HepG2 (cell line): ENCODE results near the gene HEPACAM. TPM values are rescaled to one million over a fixed set of nuclear protein-coding genes. Genes with fewer than 3 reads are reported as not detected.

ENCODE experiments used
- ATAC-seq: fragments of 200-7000 bp; cut with Tn5 transposase; 3 replicates; pipeline ENCODE4 v1.9.1; 2020; ENCODE audit warnings: mild to moderate bottlenecking, moderate library complexity
- BruUV-seq: library from RNA; stranded (reverse); fragments of 400-500 nt; replicated peaks from 2 replicates; lab custom pipeline; 2021; lab: Mats Ljungman, UMichigan
- CTCF ChIA-PET: fragments of 300-600 bp; formaldehyde crosslinking; extraction: SDS; loops from one replicate; lab custom pipeline; 2021; ENCODE audit warnings: low total read pairs, inconsistent platforms, low intra/inter-chr PET ratio; lab: Yijun Ruan, JAX
- POLR2A ChIA-PET: fragments of 350-600 bp; sonication (Branson Sonifier 250); formaldehyde crosslinking; loops from one replicate; lab custom pipeline; 2020; ENCODE audit warnings: antibody characterized with exemption, inconsistent platforms; lab: Yijun Ruan, JAX
- DNase-seq: peaks from one replicate; pipeline ENCODE4 v3.0.0-alpha.2; 2015; ENCODE audit warnings: low spot score
- FAIRE-seq: peaks from 3 replicates; lab custom pipeline; 2011; peaks lifted over from hg19 to GRCh38; lab: Jason Lieb, UNC
- H2AFZ ChIP-seq: one replicate; pipeline ENCODE4 v1.6.1; 2011; ENCODE audit warnings: low read length, inconsistent platforms
- H3K27ac ChIP-seq: fragments of 300-600 bp; 3 replicates; pipeline ENCODE4 v1.8.0; 2011; ENCODE audit warnings: mixed run types, mild to moderate bottlenecking, mixed read lengths, low read length, inconsistent platforms; ENCODE audit not compliant: insufficient read depth; ENCODE audit errors: extremely low read length
- H3K27me3 ChIP-seq, 2 experiments: fragments of 200-600 bp in 1 of 2; 2 replicates in 1 of 2; 3 replicates in 1 of 2; pipeline versions ENCODE4 v1.6.0 to v1.8.0; 2011; ENCODE audit warnings: low read length in 2 of 2, mild to moderate bottlenecking in 2 of 2, moderate library complexity in 2 of 2, inconsistent platforms in 1 of 2; ENCODE audit not compliant: insufficient read depth in 2 of 2, control insufficient read depth in 1 of 2
- H3K36me3 ChIP-seq, 2 experiments: fragments of 200-600 bp in 1 of 2; replicated peaks in 1 of 2; 2 replicates in 1 of 2; 3 replicates in 1 of 2; pipeline versions ENCODE4 v1.5.1 to v1.8.0; 2011; ENCODE audit warnings: low read length in 2 of 2, inconsistent platforms in 1 of 2; ENCODE audit not compliant: insufficient read depth in 2 of 2, control insufficient read depth in 1 of 2
- H3K4me1 ChIP-seq: 2 replicates; pipeline ENCODE4 v1.5.1; 2012; ENCODE audit warnings: low read length, inconsistent platforms; ENCODE audit not compliant: insufficient read depth
- H3K4me2 ChIP-seq: 2 replicates; pipeline ENCODE4 v1.6.0; 2011; ENCODE audit warnings: low read depth, low read length, inconsistent platforms
- H3K4me3 ChIP-seq, 3 experiments: fragments of 200-600 bp in 1 of 3; sonication (generic), shearing (Covaris generic) in 1 of 3; replicated peaks in 1 of 3; 2 replicates each; pipeline ENCODE4 v1.5.1; 2011 to 2016; ENCODE audit warnings: low read length in 3 of 3, inconsistent platforms in 2 of 3, low read depth in 2 of 3, mild to moderate bottlenecking in 2 of 3, control low read depth in 1 of 3, mixed read lengths in 1 of 3; ENCODE audit not compliant: insufficient read depth in 1 of 3
- H3K79me2 ChIP-seq: one replicate; pipeline ENCODE4 v1.6.1; 2011; ENCODE audit warnings: low read length, inconsistent platforms; ENCODE audit not compliant: insufficient read depth
- H3K9ac ChIP-seq: 2 replicates; pipeline ENCODE4 v1.6.0; 2011; ENCODE audit warnings: mild to moderate bottlenecking, low read depth, low read length, inconsistent platforms; ENCODE audit not compliant: insufficient read depth
- H3K9me3 ChIP-seq: 2 replicates; pipeline ENCODE4 v1.5.1; 2012; ENCODE audit warnings: mild to moderate bottlenecking, low read length
- H4K20me1 ChIP-seq: 2 replicates; pipeline ENCODE4 v1.6.0; 2011; ENCODE audit warnings: inconsistent platforms, mild to moderate bottlenecking, low read length, moderate library complexity; ENCODE audit not compliant: insufficient read depth
- ATF7 ChIP-seq, 2 experiments: fragments of 450-650 bp in 1 of 2; sonication (generic) in 1 of 2; formaldehyde crosslinking in 1 of 2; IDR thresholded peaks; 2 replicates each; pipeline versions ENCODE4 v1.4.0 to v1.6.1; 2016 to 2020; ENCODE audit warnings: antibody characterized with exemption in 1 of 2, mild to moderate bottlenecking in 1 of 2, missing genetic modification reagents in 1 of 2
- FIP1L1 ChIP-seq: fragments of 200-400 bp; formaldehyde crosslinking; IDR thresholded peaks from 2 replicates; pipeline ENCODE4 v1.6.1; 2018; ENCODE audit warnings: low read depth, mild to moderate bottlenecking, low read length, moderate library complexity, borderline replicate concordance; ENCODE audit not compliant: insufficient read depth
- KAT8 ChIP-seq: IDR thresholded peaks from 2 replicates; pipeline ENCODE4 v1.6.1; 2016; ENCODE audit warnings: missing genetic modification reagents, missing compliant biosample characterization
- MTA3 ChIP-seq: sonication (generic); formaldehyde crosslinking; IDR thresholded peaks from 2 replicates; pipeline ENCODE4 v1.4.0; 2020; ENCODE audit warnings: missing genetic modification reagents
- ONECUT2 ChIP-seq: sonication (generic); formaldehyde crosslinking; IDR thresholded peaks from 2 replicates; pipeline ENCODE4 v1.4.0; 2020; ENCODE audit warnings: missing genetic modification reagents
- PHF21A ChIP-seq: sonication (generic); formaldehyde crosslinking; IDR thresholded peaks from 2 replicates; pipeline ENCODE4 v1.5.0; 2020; ENCODE audit warnings: mild to moderate bottlenecking, missing genetic modification reagents
- SAFB2 ChIP-seq: sonication (generic); formaldehyde crosslinking; IDR thresholded peaks from 2 replicates; pipeline ENCODE4 v1.5.1; 2020; ENCODE audit warnings: missing genetic modification reagents, low read depth, mild to moderate bottlenecking, borderline replicate concordance
- ZFP36L2 ChIP-seq: sonication (generic); formaldehyde crosslinking; IDR thresholded peaks from 2 replicates; pipeline ENCODE4 v1.4.0; 2020; ENCODE audit warnings: missing genetic modification reagents
- ZNF12 ChIP-seq: sonication (generic); formaldehyde crosslinking; IDR thresholded peaks from 2 replicates; pipeline ENCODE4 v1.5.0; 2020; ENCODE audit warnings: missing genetic modification reagents
- ZNF891 ChIP-seq: sonication (generic); formaldehyde crosslinking; IDR thresholded peaks from 2 replicates; pipeline ENCODE4 v1.5.0; 2020; ENCODE audit warnings: mild to moderate bottlenecking, missing genetic modification reagents
- WGBS: methylation state at CpG from one replicate; pipeline ENCODE4 v1.1.6; 2017; ENCODE audit warnings: low lambda C conversion rate; 5-methylcytosine and 5-hydroxymethylcytosine counted together
- in situ Hi-C: cut with HindIII; loops from 2 replicates; pipeline ENCODE4 v1.10.0; 2017; ENCODE audit warnings: low pct_unique_long_range_greater_than_20kb; ENCODE audit not compliant: extremely low pct_ligation_motif_present
- intact Hi-C: fragments of 100-400 bp; cut with micrococcal nuclease; formaldehyde crosslinking; loops from one replicate; pipeline ENCODE4 v1.10.0; 2022; ENCODE audit not compliant: unreplicated experiment
- polyA plus RNA-seq, 8 experiments: library from polyadenylated mRNA; depleted of rRNA in 3 of 8; stranded (reverse) in 7 of 8; unstranded in 1 of 8; fragments of >200 nt; fragmentation: Illumina TruSeq in 4 of 8; extraction: Trizol in 4 of 8; gene quantifications; 2 replicates each; pipeline versions ENCODE4 v1.2.1 to v1.2.3, GENCODE V29; 2011 to 2016; ENCODE audit warnings: low read depth in 4 of 8, missing spikeins in 1 of 8, mixed read lengths in 1 of 8; ENCODE audit not compliant: insufficient read depth in 1 of 8
- total RNA-seq, 5 experiments: library from RNA; depleted of rRNA; stranded (reverse); fragments of >200 nt; fragmentation: Illumina TruSeq; extraction: Trizol; gene quantifications; 2 replicates each; pipeline ENCODE4 v1.2.3, GENCODE V29; 2016; ENCODE audit warnings: low read depth in 1 of 5
- TF ChIP-seq, protein P1 (sequence below): sonication (generic); formaldehyde crosslinking; IDR thresholded peaks from 2 replicates; pipeline ENCODE4 v1.8.1; 2023; ENCODE audit warnings: missing genetic modification reagents, inconsistent platforms, borderline replicate concordance
- TF ChIP-seq, protein P2 (sequence below): sonication (generic); formaldehyde crosslinking; IDR thresholded peaks from 2 replicates; pipeline ENCODE4 v1.4.0; 2020; ENCODE audit warnings: mild to moderate bottlenecking, missing genetic modification reagents

The HEPACAM gene
- total and polyA plus RNA-seq, 2 of the 13 experiments (the other 11 are each of a cell fraction or from before 2014, with no cell fraction given) = 66.9 to 121 TPM

DNA sequence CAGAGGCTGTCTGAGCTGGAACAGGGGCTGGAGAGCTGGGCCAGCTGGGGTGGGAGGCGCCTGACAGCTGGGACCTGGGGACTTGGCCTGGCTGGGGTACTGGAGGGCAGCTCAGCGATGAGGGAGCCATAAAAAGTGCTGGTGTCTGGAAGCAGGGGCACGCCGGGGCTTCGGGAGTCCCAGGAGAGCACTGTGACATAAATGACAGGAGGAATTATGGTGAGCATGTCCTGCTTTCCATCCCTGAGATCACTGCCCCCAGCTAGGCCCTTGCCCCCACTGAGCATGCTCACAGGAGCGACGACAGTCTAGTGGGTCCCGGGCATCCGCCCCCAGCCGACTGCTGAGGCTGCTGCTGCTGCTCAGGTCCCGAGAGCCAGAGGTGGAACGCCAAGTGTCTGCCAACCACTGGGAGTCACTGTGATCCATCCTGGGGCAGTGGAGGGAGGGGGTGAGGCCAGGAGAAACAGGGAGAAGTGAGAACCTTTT is 44.4 kb downstream of the HEPACAM start (continued):
- TF ChIP-seq, protein P1, sequence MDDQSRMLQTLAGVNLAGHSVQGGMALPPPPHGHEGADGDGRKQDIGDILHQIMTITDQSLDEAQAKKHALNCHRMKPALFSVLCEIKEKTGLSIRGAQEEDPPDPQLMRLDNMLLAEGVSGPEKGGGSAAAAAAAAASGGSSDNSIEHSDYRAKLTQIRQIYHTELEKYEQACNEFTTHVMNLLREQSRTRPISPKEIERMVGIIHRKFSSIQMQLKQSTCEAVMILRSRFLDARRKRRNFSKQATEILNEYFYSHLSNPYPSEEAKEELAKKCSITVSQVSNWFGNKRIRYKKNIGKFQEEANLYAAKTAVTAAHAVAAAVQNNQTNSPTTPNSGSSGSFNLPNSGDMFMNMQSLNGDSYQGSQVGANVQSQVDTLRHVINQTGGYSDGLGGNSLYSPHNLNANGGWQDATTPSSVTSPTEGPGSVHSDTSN (CRISPR knock-in tag) = no peak

DNA sequence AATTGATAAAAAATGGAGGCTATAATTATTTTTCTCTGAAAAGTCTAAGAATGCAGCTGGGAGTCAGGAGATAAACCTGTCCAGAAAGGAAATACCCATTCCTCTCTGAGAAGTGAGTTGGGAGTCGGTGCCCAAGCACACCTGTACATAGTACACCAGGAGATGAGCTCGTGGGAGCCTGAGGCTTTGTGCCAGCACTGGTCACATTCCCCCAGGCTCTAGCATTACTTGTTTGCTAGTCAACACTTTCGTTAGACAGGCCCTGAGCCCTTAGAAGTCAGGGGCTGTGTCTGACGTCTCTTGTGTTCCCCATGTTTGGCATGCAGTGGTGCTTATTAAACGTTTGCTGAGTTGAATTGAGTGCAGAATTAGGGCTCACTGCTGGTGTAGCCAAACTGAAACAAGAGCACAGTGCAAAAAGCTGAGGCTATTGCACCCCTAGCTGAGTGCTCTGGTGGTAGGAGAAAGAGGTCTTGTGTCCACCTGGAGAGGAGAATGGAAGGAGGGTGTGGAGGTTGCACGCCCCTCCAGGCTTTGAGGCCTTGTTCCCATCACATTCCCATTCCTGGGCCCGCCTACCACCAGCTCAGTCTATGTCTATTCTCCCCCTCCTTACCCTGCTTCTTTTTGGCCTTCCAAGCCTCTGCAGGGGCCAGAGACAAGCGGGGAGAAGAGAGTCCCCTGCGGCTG is 45.0 kb downstream of the HEPACAM start:
- no peak overlapping the region for H3K4me2 ChIP-seq
- no peaks in the 10 kb centered on the region for H3K9me3 ChIP-seq
- H2AFZ ChIP-seq = no peak overlapping the region
- H3K4me3 ChIP-seq = no peak overlapping the region
- H3K27me3 ChIP-seq = peaks cover 0 to 56% of the 10 kb centered on the region in 2 experiments; a peak in 4 of 5 replicates
- H3K9ac ChIP-seq = no peak overlapping the region
- ChIA-PET POLR2A (no interaction called here), CTCF (no interaction called here)
- in situ Hi-C loops = no loop called here
- BruUV-seq = no TSS peak
- no peak overlapping the region for H3K27ac ChIP-seq
- intact Hi-C loops = no loop called here
- H3K36me3 ChIP-seq = no peaks in the 10 kb centered on the region
- FAIRE-seq (no peak), DNase-seq (no peak), ATAC-seq (no peak)
- H4K20me1 ChIP-seq = no peaks in the 10 kb centered on the region
- WGBS = 35% methylated on average over 9 of the region's 9 CpGs
- peaks cover 18% of the 10 kb centered on the region for H3K4me1 ChIP-seq
- no peaks in the 10 kb centered on the region for H3K79me2 ChIP-seq
- TF ChIP-seq ONECUT2 (CRISPR knock-in tag) = no peak
- TF ChIP-seq ZNF891 (CRISPR knock-in tag) = no peak
- no peak for TF ChIP-seq MTA3 (CRISPR knock-in tag)
- no peak for TF ChIP-seq ZFP36L2
- TF ChIP-seq FIP1L1 = no peak
- TF ChIP-seq PHF21A = no peak
- TF ChIP-seq, protein P2, sequence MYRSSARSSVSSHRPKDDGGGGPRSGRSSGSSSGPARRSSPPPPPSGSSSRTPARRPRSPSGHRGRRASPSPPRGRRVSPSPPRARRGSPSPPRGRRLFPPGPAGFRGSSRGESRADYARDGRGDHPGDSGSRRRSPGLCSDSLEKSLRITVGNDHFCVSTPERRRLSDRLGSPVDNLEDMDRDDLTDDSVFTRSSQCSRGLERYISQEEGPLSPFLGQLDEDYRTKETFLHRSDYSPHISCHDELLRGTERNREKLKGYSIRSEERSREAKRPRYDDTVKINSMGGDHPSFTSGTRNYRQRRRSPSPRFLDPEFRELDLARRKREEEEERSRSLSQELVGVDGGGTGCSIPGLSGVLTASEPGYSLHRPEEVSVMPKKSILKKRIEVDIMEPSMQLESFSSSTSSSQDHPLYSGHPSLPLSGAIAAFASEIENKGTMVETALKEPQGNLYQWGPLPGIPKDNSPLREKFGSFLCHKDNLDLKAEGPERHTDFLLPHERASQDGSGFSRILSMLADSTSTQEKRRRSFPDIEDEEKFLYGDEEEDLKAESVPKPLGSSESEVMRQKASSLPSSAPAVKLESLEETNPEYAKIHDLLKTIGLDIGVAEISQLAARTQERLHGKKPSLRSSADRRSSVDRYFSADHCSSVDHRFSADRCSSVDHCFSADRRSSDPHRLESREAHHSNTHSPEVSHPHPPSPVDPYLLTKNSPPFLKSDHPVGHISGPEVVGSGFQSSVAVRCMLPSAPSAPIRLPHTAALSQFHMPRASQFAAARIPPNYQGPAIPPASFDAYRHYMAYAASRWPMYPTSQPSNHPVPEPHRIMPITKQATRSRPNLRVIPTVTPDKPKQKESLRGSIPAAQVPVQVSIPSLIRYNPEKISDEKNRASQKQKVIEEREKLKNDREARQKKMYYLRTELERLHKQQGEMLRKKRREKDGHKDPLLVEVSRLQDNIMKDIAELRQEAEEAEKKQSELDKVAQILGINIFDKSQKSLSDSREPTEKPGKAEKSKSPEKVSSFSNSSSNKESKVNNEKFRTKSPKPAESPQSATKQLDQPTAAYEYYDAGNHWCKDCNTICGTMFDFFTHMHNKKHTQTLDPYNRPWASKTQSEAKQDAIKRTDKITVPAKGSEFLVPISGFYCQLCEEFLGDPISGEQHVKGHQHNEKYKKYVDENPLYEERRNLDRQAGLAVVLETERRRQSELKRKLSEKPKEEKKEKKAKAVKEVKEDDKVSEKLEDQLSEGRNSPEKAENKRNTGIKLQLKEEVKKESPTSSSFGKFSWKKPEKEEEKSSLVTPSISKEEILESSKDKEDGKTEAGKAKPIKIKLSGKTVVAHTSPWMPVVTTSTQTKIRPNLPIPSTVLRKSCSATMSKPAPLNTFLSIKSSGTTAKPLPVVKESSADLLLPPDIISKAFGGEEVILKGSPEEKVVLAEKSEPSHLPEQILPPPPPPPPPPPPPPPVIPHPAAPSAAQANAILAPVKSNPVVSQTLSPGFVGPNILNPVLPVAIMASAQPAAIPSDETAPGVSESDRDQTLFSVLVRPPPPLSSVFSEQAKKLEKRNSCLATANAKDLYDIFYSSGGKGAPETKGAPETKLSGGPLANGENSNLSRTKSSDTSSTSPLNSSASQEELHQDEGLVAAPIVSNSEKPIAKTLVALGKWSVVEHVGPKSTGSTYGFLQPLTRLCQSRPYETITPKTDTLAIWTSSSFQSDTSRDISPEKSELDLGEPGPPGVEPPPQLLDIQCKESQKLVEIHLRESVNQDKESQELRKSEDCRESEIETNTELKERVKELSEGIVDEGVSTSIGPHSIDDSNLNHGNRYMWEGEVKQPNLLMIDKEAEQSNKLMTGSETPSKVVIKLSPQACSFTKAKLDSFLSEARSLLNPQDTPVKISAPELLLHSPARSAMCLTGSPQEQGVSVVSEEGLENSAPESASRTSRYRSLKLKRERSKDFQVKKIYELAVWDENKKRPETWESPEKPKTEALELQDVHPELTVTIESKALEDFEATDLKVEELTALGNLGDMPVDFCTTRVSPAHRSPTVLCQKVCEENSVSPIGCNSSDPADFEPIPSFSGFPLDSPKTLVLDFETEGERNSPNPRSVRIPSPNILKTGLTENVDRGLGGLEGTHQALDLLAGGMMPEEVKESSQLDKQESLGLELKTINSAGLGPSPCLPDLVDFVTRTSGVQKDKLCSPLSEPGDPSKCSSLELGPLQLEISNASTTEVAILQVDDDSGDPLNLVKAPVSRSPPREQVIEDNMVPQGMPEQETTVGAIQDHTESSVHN = no peak
- no peak for TF ChIP-seq ATF7 (IDR thresholded peaks at IDR 0.05)
- TF ChIP-seq ATF7 (CRISPR knock-in tag; IDR thresholded peaks at IDR 0.05) = no peak
- TF ChIP-seq ZNF12 (CRISPR knock-in tag) = no peak
- TF ChIP-seq KAT8 (CRISPR knock-in tag) = no peak
- no peak for TF ChIP-seq SAFB2 (CRISPR knock-in tag)
